HG03060 (cell line): ENCODE measurements around the gene ZSWIM5.
"Not testable (repeated sequence)": the region's sequence is repeated elsewhere in the genome, so short reads cannot be mapped to it uniquely, and the experiment has no call there.

Experiments used
- ATAC-seq: cut with Tn5 transposase; IDR thresholded peaks from one replicate; pipeline ENCODE4 v1.9.1; 2021; ENCODE audit warnings: low read depth, moderate number of reproducible peaks; ENCODE audit not compliant: unreplicated experiment

The ZSWIM5 gene

DNA sequence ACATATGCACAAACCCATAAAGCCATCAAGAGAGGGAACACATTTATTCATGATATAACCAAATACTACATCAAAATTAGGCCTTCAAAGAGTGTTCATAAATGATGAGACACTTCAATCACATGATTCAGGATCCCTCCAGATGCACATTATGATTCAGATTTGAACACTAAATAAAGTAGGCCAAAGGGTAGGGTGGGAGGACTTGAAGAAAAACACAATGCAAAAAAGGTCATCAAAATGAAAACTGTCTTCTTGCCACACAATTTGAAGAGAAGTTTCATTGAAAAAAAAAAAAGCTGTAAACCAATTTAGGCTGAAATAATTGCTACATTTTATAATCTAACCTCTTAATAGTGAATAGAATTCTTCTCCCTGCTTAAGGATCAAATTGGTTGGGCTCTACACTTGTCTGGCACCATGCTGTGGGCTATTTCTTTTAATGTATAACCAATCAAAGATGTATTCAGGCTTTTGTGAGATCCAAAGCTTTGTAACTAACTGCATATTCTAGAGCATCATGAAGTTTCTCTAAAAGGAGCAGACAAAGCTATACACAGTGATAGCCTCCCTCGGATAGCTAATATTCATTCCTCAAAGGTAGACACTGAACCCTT lies 58.1 kb downstream of the ZSWIM5 start:
- ATAC-seq, result no peak

- no peak for ATAC-seq
Observed at GRCh38 chr1:45146833-45147232, 59.6 kb downstream of the ZSWIM5 start.

GRCh38 chr1:45141247-45142003 lies 65.0 kb downstream of the ZSWIM5 start:
- ATAC-seq, result no peak

- ATAC-seq, result no peak
Observed at GRCh38 chr1:45136984-45137383, 69.4 kb downstream of the ZSWIM5 start.

DNA sequence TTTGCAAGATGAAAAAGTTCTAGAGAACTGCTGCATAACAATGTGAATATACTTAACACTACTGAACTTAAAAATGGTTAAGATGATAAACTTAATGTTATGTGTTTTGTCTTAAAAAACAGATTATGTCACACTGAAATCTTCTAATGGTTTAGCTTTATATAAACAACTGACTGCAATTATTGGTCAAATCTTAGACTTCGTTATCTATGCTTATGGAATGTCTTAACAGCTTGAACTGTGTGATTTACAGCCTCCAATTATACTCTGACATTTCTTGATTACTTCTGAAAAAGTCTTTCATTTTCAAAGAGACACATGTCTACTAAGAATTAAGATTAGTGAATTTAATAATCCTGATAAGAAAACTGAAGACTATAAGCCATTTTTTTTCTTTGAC lies 71.1 kb downstream of the ZSWIM5 start:
- ATAC-seq, result no peak

DNA sequence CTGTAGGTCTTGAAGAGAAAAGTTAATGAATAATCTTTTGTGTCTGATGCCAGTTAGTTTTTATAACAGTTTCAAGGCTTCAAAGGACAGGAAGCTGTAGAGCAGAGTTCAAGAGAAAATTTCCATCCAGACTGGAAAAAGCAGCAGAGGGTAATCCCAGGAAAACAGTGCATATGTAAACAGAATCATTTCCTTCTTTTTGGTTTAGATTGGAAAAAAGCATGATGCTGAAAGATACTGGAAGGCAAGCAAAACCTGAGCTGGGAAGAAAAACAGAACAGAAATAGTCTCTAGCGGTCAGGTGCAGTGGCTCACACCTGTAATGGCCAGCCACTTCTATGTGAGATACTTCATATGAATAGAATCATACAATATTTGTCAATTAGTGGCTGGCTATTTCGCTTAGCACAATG lies 71.9 kb downstream of the ZSWIM5 start:
- ATAC-seq, result no peak

- not testable (repeated sequence) for ATAC-seq
Observed at GRCh38 chr1:45132719-45133118, 73.7 kb downstream of the ZSWIM5 start.

GRCh38 chr1:45123358-45123757 lies 83.0 kb downstream of the ZSWIM5 start:
- no peak for ATAC-seq

GRCh38 chr1:45122724-45123123 lies 83.7 kb downstream of the ZSWIM5 start:
- ATAC-seq, result no peak

DNA sequence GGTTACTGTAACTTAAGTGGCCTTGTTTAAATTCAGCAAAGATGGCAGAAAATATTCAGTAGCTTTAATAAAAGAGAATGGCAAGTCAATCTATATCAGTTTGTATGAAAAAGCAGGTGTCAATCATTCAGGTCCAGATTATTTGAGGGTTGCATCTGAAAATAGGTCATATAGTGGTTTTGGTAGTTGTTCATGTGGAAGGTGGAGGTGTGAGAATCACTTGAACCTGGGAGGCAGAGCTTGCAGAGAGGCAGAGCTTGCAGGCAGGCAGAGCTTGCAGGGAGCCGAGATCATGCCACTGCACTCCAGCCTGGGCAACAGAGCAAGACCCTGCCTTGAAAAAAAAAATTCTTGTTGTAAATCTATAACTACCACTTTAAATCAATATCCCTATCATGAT lies 88.6 kb downstream of the ZSWIM5 start:
- ATAC-seq, result no peak

DNA sequence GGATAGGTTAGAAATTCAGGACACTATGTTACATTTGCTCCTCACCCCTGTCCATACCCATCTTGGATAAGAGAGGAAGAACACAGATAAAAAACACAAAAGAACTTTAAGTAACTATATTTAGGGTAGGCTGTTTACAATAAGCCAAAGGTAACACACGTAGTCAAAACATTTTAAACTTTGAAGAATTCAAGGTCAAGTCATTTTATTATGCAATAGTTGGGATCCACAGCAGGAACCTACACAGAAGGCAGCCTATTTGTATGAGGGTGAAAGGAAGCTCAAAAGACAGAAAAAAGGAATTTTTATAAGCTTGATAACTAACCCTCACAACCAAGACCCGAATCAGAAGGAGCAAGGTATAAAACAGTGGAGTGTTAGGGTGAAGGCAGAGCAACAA lies 89.6 kb downstream of the ZSWIM5 start:
- ATAC-seq, result no peak

GRCh38 chr1:45116340-45116739 lies 90.1 kb downstream of the ZSWIM5 start:
- ATAC-seq, result no peak

GRCh38 chr1:45115198-45115597 lies 91.2 kb downstream of the ZSWIM5 start:
- ATAC-seq, result not testable (repeated sequence)

DNA sequence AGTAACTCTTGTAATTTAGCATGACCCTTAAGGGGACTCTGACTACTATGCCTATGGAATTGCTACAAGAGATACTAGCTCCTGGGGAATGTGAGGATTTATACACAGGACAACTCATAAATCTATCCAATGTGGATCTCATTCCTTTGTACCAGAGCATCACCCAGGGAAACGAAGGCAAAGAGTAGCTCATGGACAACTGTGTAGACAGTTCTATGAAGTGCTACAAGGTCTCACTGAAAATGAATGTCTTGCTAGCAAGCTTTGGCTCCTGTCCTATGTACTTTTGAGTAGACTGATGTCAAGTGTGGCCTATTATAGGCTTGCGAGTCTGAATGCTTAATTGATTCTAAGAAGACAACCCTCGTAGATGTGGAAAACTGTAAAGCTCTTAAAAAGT lies 93.7 kb downstream of the ZSWIM5 start:
- ATAC-seq, result no peak

DNA sequence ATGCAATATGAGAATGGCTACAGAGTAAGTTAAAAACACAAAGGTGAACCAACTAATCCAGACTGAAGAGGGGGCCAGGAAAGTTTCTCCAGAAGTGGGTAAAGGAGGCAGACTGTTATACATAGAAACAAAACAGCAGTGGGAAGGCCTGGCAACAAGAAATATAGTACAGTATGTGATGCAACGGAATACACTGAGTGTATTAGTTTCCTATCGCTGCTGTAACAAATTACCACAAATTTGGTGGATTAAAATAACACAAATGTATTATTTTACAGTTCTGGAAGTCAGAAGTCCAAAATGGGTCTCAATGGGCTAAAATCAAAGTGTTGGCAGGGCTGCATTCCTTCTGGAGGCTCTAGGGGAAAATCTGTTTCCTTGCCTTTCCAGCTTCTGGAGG lies 95.2 kb downstream of the ZSWIM5 start:
- no peak for ATAC-seq

DNA sequence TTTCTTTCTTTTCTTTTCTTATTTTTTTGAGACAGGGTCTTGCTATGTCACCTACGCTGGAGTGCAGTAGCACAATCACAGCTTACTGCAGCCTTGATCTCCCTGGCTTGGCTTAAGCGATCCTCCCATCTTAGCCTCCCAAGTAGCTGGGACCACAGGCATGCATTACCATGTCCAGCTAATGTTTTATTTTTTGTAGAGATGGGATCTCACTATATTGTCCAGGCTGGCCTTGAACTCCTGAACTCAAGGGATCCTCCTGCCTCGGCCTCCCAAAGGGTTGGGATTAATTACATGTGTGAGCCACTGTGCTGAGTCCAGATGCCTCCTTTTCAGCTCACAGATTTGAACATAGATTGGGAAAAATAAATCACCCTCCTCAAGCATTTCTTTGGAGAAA lies 98.6 kb downstream of the ZSWIM5 start:
- no peak for ATAC-seq

DNA sequence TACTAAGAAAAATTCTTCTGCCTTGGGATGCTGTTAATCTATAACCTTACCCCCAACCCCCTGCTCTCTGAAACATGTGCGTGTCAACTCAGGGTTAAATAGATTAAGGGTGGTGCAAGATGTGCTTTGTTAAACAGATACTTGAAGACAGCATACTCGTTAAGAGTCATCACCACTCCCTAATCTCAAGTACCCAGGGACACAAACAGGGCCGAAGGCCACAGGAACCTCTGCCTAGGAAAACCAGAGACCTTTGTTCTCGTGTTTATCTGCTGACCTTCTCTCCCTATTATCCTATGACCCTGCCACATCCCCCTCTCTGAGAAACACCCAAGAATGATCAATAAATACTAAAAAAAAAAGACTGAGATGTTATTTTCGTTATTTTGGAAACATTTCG lies 99.5 kb downstream of the ZSWIM5 start:
- ATAC-seq, result not testable (repeated sequence)

- not testable (repeated sequence) for ATAC-seq
Observed at GRCh38 chr1:45106156-45106545, 100.3 kb downstream of the ZSWIM5 start.

DNA sequence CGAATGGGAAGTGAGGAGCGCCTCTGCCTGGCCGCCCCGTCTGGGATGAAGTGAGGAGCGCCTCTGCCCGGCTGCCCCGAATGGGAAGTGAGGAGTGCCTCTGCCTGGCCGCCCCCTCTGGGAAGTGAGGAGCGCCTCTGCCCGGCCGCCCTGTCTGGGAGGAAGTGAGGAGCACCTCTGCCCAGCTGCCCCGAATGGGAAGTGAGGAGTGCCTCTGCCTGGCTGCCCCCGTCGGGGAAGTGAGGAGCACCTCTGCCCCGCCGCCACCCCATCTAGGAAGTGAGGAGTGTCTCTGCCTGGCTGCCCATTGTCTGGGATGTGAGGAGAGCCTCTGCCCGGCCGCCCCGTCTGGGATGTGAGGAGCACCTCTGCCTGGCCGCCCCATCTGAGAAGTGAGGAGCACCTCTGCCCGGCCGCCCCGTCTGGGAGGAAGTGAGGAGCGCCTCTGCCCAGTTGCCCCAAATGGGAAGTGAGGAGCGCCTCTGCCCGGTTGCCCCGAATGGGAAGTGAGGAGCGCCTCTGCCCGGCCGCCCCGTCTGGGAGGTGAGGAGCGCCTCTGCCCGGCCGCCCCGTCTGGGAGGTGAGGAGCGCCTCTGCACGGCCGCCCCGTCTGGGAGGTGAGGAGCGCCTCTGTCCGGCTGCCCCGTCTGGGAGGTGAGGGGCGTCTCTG lies 100.8 kb downstream of the ZSWIM5 start:
- not testable (repeated sequence) for ATAC-seq

GRCh38 chr1:45103534-45103933 lies 102.9 kb downstream of the ZSWIM5 start:
- no peak for ATAC-seq

GRCh38 chr1:45101947-45102346 lies 104.5 kb downstream of the ZSWIM5 start:
- no peak for ATAC-seq

DNA sequence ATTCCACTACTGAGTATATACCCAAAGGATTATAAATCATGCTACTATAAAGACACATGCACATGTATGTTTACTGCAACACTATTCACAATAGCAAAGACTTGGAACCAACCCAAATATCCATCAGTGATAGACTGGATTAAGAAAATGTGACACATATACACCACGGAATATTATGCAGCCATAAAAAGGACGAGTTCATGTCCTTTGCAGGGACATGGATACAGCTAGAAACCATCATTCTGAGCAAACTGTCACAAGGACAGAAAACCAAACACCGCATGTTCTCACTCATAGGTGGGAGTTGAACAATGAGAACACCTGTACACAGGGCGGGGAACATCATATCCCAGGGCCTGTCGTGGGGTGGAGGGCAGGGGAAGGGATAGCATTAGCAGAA lies 104.9 kb downstream of the ZSWIM5 start:
- not testable (repeated sequence) for ATAC-seq
